HS-27A (cell line): ENCODE measurements around the gene RAB1A.

Experiments used
- DNase-seq: peaks from one replicate; pipeline ENCODE4 v3.0.0-alpha.2; 2012; ENCODE audit warnings: low read depth, missing footprints

The RAB1A gene

DNA sequence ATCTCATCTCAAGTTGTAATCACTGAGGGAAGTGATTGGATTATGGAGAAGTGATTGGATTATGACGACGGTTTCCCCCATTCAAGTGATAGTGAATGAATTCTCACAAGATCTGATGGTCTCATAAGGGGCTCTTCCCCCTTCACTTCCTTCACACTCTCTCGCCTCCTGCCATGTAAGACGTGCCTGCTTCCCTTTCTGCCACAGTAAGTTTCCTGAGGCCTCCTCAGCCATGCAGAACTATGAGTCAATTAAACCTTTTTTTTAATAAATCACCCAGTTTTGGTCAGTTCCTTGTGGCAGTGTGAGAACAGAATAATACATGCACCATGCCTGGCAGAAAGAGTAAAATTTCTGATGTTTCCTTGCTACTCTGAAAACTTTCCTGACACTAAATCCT is 37.1 kb downstream of the RAB1A start:
- DNase-seq, result no peak

DNA sequence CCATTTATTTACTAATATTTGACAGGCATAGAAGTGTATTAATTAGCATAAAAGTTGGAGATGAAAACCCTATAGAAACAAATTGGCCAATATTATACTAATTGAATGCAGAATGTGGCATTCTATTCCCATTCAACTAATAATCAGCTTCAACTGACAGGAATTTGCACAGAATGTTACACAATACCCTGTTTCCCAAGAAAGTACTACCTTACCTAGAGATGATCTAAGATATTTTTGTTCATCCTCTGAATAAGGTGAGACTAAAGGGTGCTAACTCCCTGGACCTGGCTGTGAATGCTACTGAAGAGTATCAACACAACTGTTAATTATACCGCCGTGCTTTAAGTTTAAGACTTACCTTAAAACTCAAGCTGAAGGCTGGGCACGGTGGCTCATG is 44.8 kb downstream of the RAB1A start:
- DNase-seq, result no peak

DNA sequence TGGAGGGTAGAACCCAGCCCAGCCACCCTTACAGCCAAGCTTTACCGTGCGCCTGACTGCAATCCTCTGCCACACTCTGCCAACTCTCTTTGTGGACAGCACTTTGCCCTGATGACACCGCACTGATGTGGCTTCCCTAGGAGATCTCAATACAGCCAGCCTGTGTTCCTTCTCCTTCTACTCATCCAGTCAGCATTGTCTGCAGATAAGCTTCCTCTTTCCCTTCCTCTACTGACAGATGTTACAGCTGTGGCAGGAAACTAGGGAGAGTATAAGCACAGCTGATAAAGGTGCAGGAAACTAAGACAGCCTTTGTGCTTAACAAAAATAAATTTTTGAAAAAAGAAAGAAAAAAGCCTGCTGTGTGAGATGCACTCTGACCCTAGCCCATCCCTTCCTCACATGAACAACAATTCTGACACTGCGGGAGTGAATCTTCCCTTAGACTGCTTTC is 48.6 kb downstream of the RAB1A start:
- no peak for DNase-seq

DNA sequence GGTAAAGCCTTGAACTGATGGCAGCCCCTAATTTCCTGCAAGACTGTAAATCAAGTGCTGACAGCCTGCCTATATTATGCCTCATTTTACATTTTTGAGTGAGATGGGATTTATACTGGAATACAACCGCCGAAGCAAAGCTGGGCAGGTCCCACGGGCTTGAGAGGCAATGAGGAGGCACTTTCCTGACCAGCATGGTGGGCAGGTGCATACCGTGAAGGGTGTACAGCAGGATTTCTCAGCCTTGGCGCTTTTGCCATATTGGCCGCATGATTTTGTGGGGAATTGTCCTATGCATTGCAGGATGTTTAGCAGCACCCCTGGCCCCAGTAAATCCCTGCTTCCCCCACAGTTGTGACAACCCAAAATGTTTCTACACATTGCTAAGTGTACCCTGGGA is 50.9 kb downstream of the RAB1A start:
- no peak for DNase-seq

GRCh38 chr2:65077898-65078297 is 52.0 kb downstream of the RAB1A start:
- no peak for DNase-seq

GRCh38 chr2:65076345-65076710 is 53.6 kb downstream of the RAB1A start:
- DNase-seq, result no peak

- DNase-seq, result no peak
Measured at GRCh38 chr2:65075605-65076344, 54.1 kb downstream of the RAB1A start.

- DNase-seq, result no peak
Measured at GRCh38 chr2:65075176-65075575, 54.7 kb downstream of the RAB1A start.

DNA sequence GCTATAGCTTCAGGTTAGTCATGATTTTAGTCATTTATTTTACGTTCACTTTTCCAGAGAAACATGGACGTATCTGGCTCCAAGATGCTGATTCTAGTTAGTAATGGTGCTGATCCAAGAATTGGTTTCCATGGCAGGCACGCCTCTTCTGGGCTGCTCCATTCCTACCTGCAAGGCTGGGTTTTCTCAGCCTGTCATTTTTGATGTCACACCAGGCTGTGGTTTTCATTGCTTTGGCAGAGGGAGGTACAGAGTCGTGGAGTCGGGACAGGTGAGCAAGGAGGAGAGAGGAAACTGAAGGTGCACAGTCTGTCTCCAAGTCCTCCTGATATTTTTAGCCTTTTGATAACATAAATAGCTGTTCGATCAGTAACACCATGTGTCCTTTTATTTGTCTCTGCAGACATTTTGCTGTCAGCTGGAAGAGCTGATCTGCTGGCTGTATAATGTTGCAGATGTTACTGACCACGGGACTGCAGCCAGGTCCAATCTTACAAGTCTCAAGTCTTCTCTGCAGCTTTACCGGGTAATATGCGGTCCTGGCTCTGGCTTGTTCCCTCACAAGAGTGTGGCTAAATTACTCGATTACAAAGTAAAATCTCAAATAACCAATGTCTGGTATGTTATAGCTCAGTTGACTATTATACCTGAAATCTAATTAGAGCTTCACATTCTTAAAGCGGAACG is 55.9 kb downstream of the RAB1A start:
- DNase-seq, result no peak

GRCh38 chr2:65072181-65072970 is 57.5 kb downstream of the RAB1A start:
- no peak for DNase-seq

- DNase-seq, result no peak
Measured at GRCh38 chr2:65071499-65072180, 58.3 kb downstream of the RAB1A start.

DNA sequence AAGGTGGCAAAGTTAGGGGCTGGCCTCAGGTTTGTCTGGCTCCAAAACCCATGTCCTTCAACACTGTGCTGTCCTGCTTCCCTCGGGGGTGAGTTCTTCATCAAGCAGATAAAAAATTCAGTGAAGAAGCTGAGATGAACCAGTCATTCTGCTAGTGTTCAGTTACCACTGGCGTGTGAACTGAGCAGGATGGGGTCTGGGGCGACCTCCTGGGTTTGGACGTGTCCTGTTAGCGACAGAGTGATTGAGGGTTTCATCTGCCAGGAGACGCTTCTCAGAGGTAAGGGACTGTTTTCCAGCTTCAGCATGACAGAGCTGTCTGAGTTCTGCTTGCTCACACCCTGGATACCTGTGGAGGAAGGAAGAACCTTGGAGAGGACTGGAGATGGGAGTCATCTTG is 59.0 kb downstream of the RAB1A start:
- DNase-seq, result no peak

DNA sequence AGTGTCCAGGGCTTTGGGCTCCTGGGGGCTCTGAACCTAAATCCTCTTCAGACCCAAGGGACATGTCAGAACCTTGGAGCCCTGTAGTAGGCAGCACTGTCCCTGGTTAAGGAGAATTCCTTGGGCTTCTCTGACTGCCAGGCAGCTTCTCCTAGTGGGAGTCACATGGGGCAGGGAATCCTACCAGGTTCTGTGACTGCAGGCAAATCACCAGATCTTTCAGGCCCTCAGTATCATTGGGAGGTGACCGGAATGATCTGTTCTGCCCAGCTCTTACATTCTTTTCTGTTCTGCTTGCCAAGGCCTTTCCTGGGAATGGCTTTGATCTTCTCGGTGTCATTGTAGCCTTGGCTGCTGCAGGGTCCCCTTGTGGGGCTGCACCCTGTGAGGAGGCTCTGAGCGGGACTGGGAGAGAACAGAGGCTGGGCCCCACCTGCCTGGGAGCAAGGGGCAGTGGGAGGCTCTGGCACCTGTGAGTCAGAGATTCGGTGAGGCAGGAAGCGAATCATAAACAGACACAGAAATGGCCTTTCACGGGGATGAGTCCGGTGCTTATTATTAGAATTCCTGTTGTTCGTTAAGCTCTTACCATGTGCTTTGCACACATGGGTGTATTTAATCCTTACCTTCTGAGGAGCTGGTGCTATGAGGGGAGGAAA is 59.6 kb downstream of the RAB1A start:
- DNase-seq, result no peak

- DNase-seq, result no peak
Measured at GRCh38 chr2:65069439-65069824, 60.5 kb downstream of the RAB1A start.

GRCh38 chr2:65067806-65068553 is 61.9 kb downstream of the RAB1A start:
- no peak for DNase-seq

- no peak for DNase-seq
Measured at GRCh38 chr2:65064728-65065552, 65.0 kb downstream of the RAB1A start.

DNA sequence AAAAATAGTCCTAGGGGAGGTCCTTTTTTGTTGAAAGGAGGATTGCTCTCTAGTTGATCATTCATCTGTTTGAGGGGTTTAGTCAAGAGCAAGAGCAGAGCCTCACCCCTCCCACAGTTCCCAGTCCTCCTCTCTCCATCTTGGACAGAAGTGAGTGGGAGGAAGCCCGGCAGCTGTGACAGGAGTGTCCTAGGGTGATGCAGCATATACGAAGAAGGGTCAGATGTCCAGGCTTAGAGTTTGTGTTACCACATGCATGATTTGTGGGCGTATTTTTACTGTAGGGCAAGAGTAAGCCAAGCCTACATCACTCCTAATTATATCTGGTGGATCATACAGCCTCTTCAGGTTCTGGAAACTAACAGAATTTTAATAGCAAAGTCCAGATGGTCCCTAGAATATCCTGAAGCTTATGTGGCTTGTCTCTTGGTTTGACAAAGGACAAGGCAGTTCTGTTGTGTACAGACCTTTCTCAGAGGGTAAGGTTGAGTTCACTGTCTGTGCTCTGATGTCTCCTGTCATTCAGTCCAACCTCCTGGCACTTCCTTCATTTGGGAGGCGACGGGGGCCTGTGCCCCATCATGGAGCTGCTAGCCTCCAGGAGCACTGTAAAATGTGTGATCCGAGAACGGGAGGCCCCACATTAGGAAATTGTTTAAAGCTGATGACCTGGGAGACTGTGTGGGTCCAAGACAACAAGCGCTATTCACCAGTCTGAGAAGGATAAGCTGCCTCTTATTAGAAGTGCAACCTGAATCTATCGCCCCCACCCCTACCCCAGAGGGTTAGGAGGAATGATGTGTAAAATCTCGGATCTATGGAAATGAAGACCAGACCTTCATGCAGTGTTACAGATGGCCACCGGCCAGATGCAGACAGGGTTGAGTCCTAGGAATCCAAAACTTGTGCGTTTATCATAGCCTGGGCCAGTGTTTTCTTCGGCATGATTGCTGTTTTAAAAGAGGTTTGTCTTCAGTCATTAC is 66.8 kb downstream of the RAB1A start:
- DNase-seq, result no peak

DNA sequence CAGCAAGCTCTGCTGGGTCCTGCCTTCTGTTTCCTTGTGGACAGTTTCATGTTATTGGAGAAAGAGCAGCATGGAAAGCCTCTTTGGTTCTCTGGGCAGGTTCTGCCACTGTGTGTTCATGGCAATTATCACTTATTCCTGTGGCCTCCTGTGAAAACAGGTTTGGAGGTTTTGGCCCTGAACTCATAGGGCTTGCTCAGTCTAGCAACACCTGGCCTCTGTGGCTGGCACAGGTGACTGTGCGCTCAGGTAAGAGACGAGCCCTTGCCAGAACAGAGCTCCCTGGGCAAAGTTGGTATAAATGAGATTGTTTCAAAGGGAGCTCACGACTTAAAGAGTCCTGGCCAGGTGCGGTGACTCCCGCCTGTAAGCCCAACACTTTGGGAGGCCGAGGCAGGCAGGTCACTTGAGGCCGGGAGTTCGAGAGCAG is 68.0 kb downstream of the RAB1A start:
- no peak for DNase-seq
